MM.1S (cell line): ENCODE measurements around the gene WDFY3.

Experiments used
- DNase-seq: peaks from one replicate; pipeline ENCODE4 v3.0.0-alpha.2; 2015
- H2AFZ ChIP-seq: fragments of 300-600 bp; sonication (generic); 2 replicates; pipeline ENCODE4 v1.6.0; 2016; ENCODE audit warnings: antibody characterized with exemption, low read length
- H3F3A ChIP-seq: fragments of 300-600 bp; sonication (generic); 2 replicates; pipeline ENCODE4 v1.6.1; 2016; ENCODE audit warnings: mild to moderate bottlenecking, antibody characterized with exemption, low read length, moderate library complexity, mixed read lengths; ENCODE audit not compliant: insufficient read depth
- H3K27ac ChIP-seq: fragments of 300-600 bp; sonication (generic); 2 replicates; pipeline ENCODE4 v1.5.1; 2016; ENCODE audit warnings: mild to moderate bottlenecking, low read length
- H3K27me3 ChIP-seq: fragments of 300-600 bp; sonication (generic); replicated peaks from 2 replicates; pipeline ENCODE4 v1.6.0; 2016; ENCODE audit warnings: low read length; ENCODE audit not compliant: insufficient read depth
- H3K36me3 ChIP-seq: fragments of 300-600 bp; sonication (generic); replicated peaks from 2 replicates; pipeline ENCODE4 v1.6.1; 2016; ENCODE audit warnings: mild to moderate bottlenecking, low read length, mixed read lengths; ENCODE audit not compliant: insufficient read depth
- H3K4me1 ChIP-seq: fragments of 300-600 bp; sonication (generic); 2 replicates; pipeline ENCODE4 v1.6.1; 2016; ENCODE audit warnings: low read length, mixed read lengths
- H3K4me2 ChIP-seq: fragments of 300-600 bp; sonication (generic); 2 replicates; pipeline ENCODE4 v1.6.0; 2016; ENCODE audit warnings: low read depth, low read length
- H3K4me3 ChIP-seq: fragments of 300-600 bp; sonication (generic); 2 replicates; pipeline ENCODE4 v1.5.1; 2016; ENCODE audit warnings: low read length, mixed read lengths
- H3K79me2 ChIP-seq: fragments of 300-600 bp; sonication (generic); 2 replicates; pipeline ENCODE4 v1.6.1; 2016; ENCODE audit warnings: mixed run types, low read length, mixed read lengths
- H3K9ac ChIP-seq: fragments of 300-600 bp; sonication (generic); 2 replicates; pipeline ENCODE4 v1.6.1; 2016; ENCODE audit warnings: low read length, mixed read lengths
- H3K9me2 ChIP-seq: fragments of 300-600 bp; sonication (generic); replicated peaks from 2 replicates; pipeline ENCODE4 v1.6.1; 2016; ENCODE audit warnings: mild to moderate bottlenecking, low read length, mixed read lengths; ENCODE audit not compliant: insufficient read depth
- H3K9me3 ChIP-seq: fragments of 300-600 bp; sonication (generic); replicated peaks from 2 replicates; pipeline ENCODE4 v1.6.1; 2016; ENCODE audit warnings: mild to moderate bottlenecking, low read length, mixed read lengths; ENCODE audit not compliant: insufficient read depth
- H4K20me1 ChIP-seq: fragments of 300-600 bp; sonication (generic); 2 replicates; pipeline ENCODE4 v1.6.1; 2016; ENCODE audit warnings: mild to moderate bottlenecking, low read length, moderate library complexity, mixed read lengths; ENCODE audit not compliant: insufficient read depth
- CTCF ChIP-seq: fragments of 300-600 bp; sonication (generic); IDR thresholded peaks from 2 replicates; pipeline ENCODE4 v1.5.1; 2016; ENCODE audit warnings: antibody characterized with exemption, low read length, mixed read lengths
- EZH2 ChIP-seq: fragments of 300-600 bp; sonication (generic); optimal IDR thresholded peaks from 2 replicates; pipeline ENCODE3; 2017; ENCODE audit warnings: low read depth, mild to moderate bottlenecking, antibody characterized with exemption, low read length, mixed read lengths
- EZH2phosphoT487 ChIP-seq: fragments of 300-600 bp; sonication (generic); IDR thresholded peaks from 2 replicates; pipeline ENCODE4 v1.6.1; 2018; ENCODE audit warnings: antibody characterized with exemption, low read length

WDFY3 gene

GRCh38 chr4:84804136-84804535 is 162.4 kb downstream of the WDFY3 start:
- DNase-seq: no peak
- Histone ChIP-seq H4K20me1 (no peaks in the 10 kb centered on the region), H3K4me2 (no peak overlapping the region), H3K27ac (no peak overlapping the region), H2AFZ (no peak overlapping the region), H3K9me2 (no peaks in the 10 kb centered on the region), H3K27me3 (no peaks in the 10 kb centered on the region), H3K4me1 (no peaks in the 10 kb centered on the region), H3K9me3 (no peaks in the 10 kb centered on the region), H3K4me3 (no peak overlapping the region), H3F3A (no peaks in the 10 kb centered on the region), H3K9ac (no peak overlapping the region), H3K36me3 (no peaks in the 10 kb centered on the region), H3K79me2 (no peaks in the 10 kb centered on the region)
- no peak for TF ChIP-seq EZH2phosphoT487
- TF ChIP-seq EZH2: no peak
- TF ChIP-seq CTCF: no peak

- no peaks in the 10 kb centered on the region for H3K9me3 ChIP-seq
- no peaks in the 10 kb centered on the region for H3K4me1 ChIP-seq
- H3K27ac ChIP-seq: no peak overlapping the region
- H3K9ac ChIP-seq: no peak overlapping the region
- H3K4me2 ChIP-seq: no peak overlapping the region
- no peak for DNase-seq
- TF ChIP-seq EZH2 (no peak), EZH2phosphoT487 (no peak), CTCF (no peak)
- no peak overlapping the region for H2AFZ ChIP-seq
- H3K79me2 ChIP-seq: no peaks in the 10 kb centered on the region
- H3K4me3 ChIP-seq: no peak overlapping the region
- H3K9me2 ChIP-seq: no peaks in the 10 kb centered on the region
- H3F3A ChIP-seq: no peaks in the 10 kb centered on the region
- H3K36me3 ChIP-seq: no peaks in the 10 kb centered on the region
- H3K27me3 ChIP-seq: no peaks in the 10 kb centered on the region
- no peaks in the 10 kb centered on the region for H4K20me1 ChIP-seq
These were observed 162.8 kb downstream of the WDFY3 start for GRCh38 chr4:84803720-84804119.

GRCh38 chr4:84803116-84803515 is 163.4 kb downstream of the WDFY3 start:
- H3K27ac ChIP-seq: no peak overlapping the region
- no peaks in the 10 kb centered on the region for H3F3A ChIP-seq
- H2AFZ ChIP-seq: no peak overlapping the region
- H4K20me1 ChIP-seq: no peaks in the 10 kb centered on the region
- H3K36me3 ChIP-seq: no peaks in the 10 kb centered on the region
- H3K4me1 ChIP-seq: no peaks in the 10 kb centered on the region
- no peak for TF ChIP-seq EZH2
- TF ChIP-seq CTCF: no peak
- TF ChIP-seq EZH2phosphoT487: no peak
- no peak overlapping the region for H3K4me2 ChIP-seq
- H3K9ac ChIP-seq: no peak overlapping the region
- no peak for DNase-seq
- H3K79me2 ChIP-seq: no peaks in the 10 kb centered on the region
- H3K9me3 ChIP-seq: no peaks in the 10 kb centered on the region
- no peaks in the 10 kb centered on the region for H3K27me3 ChIP-seq
- no peak overlapping the region for H3K4me3 ChIP-seq
- H3K9me2 ChIP-seq: no peaks in the 10 kb centered on the region
